Transverse colon (tissue), 4 donors: Measurements from ENCODE around the gene KCNK15. TPM values are rescaled to one million over a fixed set of nuclear protein-coding genes. Genes with fewer than 3 reads are reported as not detected.

Source experiments
- DNase-seq: peaks from one replicate; pipeline ENCODE4 v3.0.0-alpha.2; 2019
- H3K27ac ChIP-seq, 4 donors: fragments of 200-600 bp; sonication (generic); 2 replicates each; pipeline ENCODE4 v1.5.1; 2016 to 2018; ENCODE audit warnings: inconsistent platforms in 4 of 4
- H3K27me3 ChIP-seq: fragments of 200-600 bp; sonication (generic); 2 replicates; pipeline ENCODE4 v1.5.1; 2017; ENCODE audit warnings: inconsistent platforms
- H3K36me3 ChIP-seq, 4 donors: fragments of 200-600 bp; sonication (generic); 2 replicates each; pipeline ENCODE4 v1.5.1; 2017 to 2019; ENCODE audit warnings: inconsistent platforms in 4 of 4
- H3K4me1 ChIP-seq, 4 donors: fragments of 200-600 bp; sonication (generic); 2 replicates each; pipeline ENCODE4 v1.5.1; 2017 to 2020; ENCODE audit warnings: inconsistent platforms in 4 of 4
- H3K4me3 ChIP-seq, 4 donors: fragments of 200-600 bp; sonication (generic); 1 replicate in 1 of 4; 2 replicates in 3 of 4; pipeline versions ENCODE4 v1.5.1 to v1.6.1; 2017 to 2019; ENCODE audit warnings: inconsistent platforms in 4 of 4
- H3K9me3 ChIP-seq, 2 donors: fragments of 200-600 bp; sonication (generic); 2 replicates each; pipeline ENCODE4 v1.5.1; 2017 to 2019; ENCODE audit warnings: inconsistent platforms in 2 of 2
- CTCF ChIP-seq, 5 experiments: fragments of 200-600 bp in 3 of 5; fragments of 450-650 bp in 2 of 5; sonication (generic) in 3 of 5; IDR thresholded peaks; 1 replicate in 2 of 5; 2 replicates in 3 of 5; pipeline ENCODE4 v1.5.1; 2016 to 2017; ENCODE audit warnings: antibody characterized with exemption in 5 of 5, inconsistent platforms in 3 of 5, mild to moderate bottlenecking in 2 of 5, moderate library complexity in 1 of 5
- EP300 ChIP-seq: sonication (generic); formaldehyde crosslinking; IDR thresholded peaks from one replicate; pipeline ENCODE4 v1.6.1; 2017; ENCODE audit warnings: antibody characterized with exemption, low read depth
- POLR2A ChIP-seq: fragments of 450-650 bp; IDR thresholded peaks from one replicate; pipeline ENCODE4 v1.6.1; 2016; ENCODE audit warnings: antibody characterized with exemption, mild to moderate bottlenecking, moderate library complexity
- POLR2AphosphoS5 ChIP-seq, 3 donors: sonication (generic); formaldehyde crosslinking; IDR thresholded peaks; one replicate each; pipeline ENCODE4 v1.6.1; 2016; ENCODE audit warnings: antibody characterized with exemption in 3 of 3
- WGBS, 2 donors: methylation state at CpG; one replicate each; pipeline ENCODE4 v1.1.5; 2018; ENCODE audit warnings: low coverage in 1 of 2; 5-methylcytosine and 5-hydroxymethylcytosine counted together
- in situ Hi-C, 4 donors: fragments of 200-750 bp; cut with MboI; loops; one replicate each; pipeline versions ENCODE4 v1.15.0 to v1.15.1; 2017; ENCODE audit warnings: low sequenced_read_pairs in 3 of 4, low pct_ligation_motif_present in 1 of 4, low pct_unique_long_range_greater_than_20kb in 1 of 4
- intact Hi-C: fragments of 100-400 bp; cut with DNase I; formaldehyde crosslinking; loops from one replicate; pipeline ENCODE4 v1.15.1; 2023; ENCODE audit warnings: low total_unique reads
- total RNA-seq, 4 donors: library from RNA; depleted of rRNA; stranded (reverse); fragments of >200 nt; gene quantifications; one replicate each; pipeline ENCODE4 v1.1.0, GENCODE V29; 2016

Gene KCNK15
- total RNA-seq, 4 donors from 2014 or later, result 0.27 to 1.3 TPM; not detected in 2

- 80 to 90% methylated on average over 1 to 9 of the region's 9 CpGs for WGBS, 2 donors
- Histone ChIP-seq H3K4me1 (peaks cover 0 to 3% (median 1%) of the 10 kb centered on the region in 4 donors), H3K27me3 (peaks cover 9% of the 10 kb centered on the region), H3K4me3 (no peak overlapping the region), H3K36me3 (no peaks in the 10 kb centered on the region), H3K9me3 (no peaks in the 10 kb centered on the region), H3K27ac (no peak overlapping the region)
- TF ChIP-seq POLR2AphosphoS5 (IDR thresholded peaks at IDR 0.05), result no peak
- no peak for TF ChIP-seq POLR2A
- TF ChIP-seq EP300, result no peak
- no peak for TF ChIP-seq CTCF (IDR thresholded peaks at IDR 0.05)
- intact Hi-C loops, result no loop called here
- in situ Hi-C loops, result no loop called here
- DNase-seq, result no peak
These were observed 21.8 kb upstream of the KCNK15 start for GRCh38 chr20:44723798-44724362.

- Histone ChIP-seq H3K36me3 (no peaks in the 10 kb centered on the region), H3K9me3 (no peaks in the 10 kb centered on the region), H3K4me1 (peaks cover 0 to 6% (median 3%) of the 10 kb centered on the region in 4 donors), H3K27ac (no peak overlapping the region), H3K27me3 (peaks cover 9% of the 10 kb centered on the region), H3K4me3 (no peak overlapping the region)
- in situ Hi-C loops, result no loop called here
- TF ChIP-seq POLR2A (no peak), POLR2AphosphoS5 (IDR thresholded peaks at IDR 0.05) (no peak), CTCF (IDR thresholded peaks at IDR 0.05) (no peak), EP300 (no peak)
- WGBS, 2 donors, result 64% methylated on average over 15 of the region's 26 CpGs; no CpG with 5 or more reads in 1 of the 2 donors
- DNase-seq, result no peak
- intact Hi-C loops, result no loop called here
These were observed 21.1 kb upstream of the KCNK15 start for GRCh38 chr20:44724423-44725091.

- intact Hi-C loops, result no loop called here
- peaks cover 0 to 6% (median 3%) of the 10 kb centered on the region in 4 donors for H3K4me1 ChIP-seq
- H3K36me3 ChIP-seq, result no peaks in the 10 kb centered on the region
- in situ Hi-C loops, result no loop called here
- H3K9me3 ChIP-seq, result no peaks in the 10 kb centered on the region
- no peak overlapping the region for H3K27ac ChIP-seq
- 37 to 73% methylated on average over 3 to 5 of the region's 5 CpGs for WGBS, 2 donors
- H3K4me3 ChIP-seq, result no peak overlapping the region
- H3K27me3 ChIP-seq, result peaks cover 9% of the 10 kb centered on the region
- TF ChIP-seq POLR2AphosphoS5 (IDR thresholded peaks at IDR 0.05) (no peak), EP300 (no peak), CTCF (IDR thresholded peaks at IDR 0.05) (no peak), POLR2A (no peak)
- DNase-seq, result no peak
These were observed 19.8 kb upstream of the KCNK15 start for GRCh38 chr20:44725837-44726236.

- intact Hi-C loops (no loop called here), in situ Hi-C loops (no loop called here)
- Histone ChIP-seq H3K4me3 (no peak overlapping the region), H3K9me3 (no peaks in the 10 kb centered on the region), H3K4me1 (peaks cover 0 to 6% (median 3%) of the 10 kb centered on the region in 4 donors), H3K36me3 (no peaks in the 10 kb centered on the region), H3K27ac (no peak overlapping the region), H3K27me3 (peaks cover 9% of the 10 kb centered on the region)
- WGBS, 2 donors, result 57 to 89% methylated on average over 2 to 11 of the region's 11 CpGs
- DNase-seq, result no peak
- TF ChIP-seq EP300 (no peak), POLR2A (no peak), POLR2AphosphoS5 (IDR thresholded peaks at IDR 0.05) (no peak), CTCF (IDR thresholded peaks at IDR 0.05) (no peak)
These were observed 18.6 kb upstream of the KCNK15 start for GRCh38 chr20:44727039-44727438.
